Loucy (cell line): ENCODE measurements around the gene LMF1.

Source experiments
- CTCF ChIP-seq: fragments of 200-600 bp; sonication (generic); conservative IDR thresholded peaks from 2 replicates; pipeline ENCODE4 v1.5.1; 2014; ENCODE audit warnings: mild to moderate bottlenecking, antibody characterized with exemption, low read length
- EZH2phosphoT487 ChIP-seq: fragments of 200-600 bp; IDR thresholded peaks from 2 replicates; pipeline ENCODE4 v1.6.1; 2018; ENCODE audit warnings: antibody characterized with exemption, mild to moderate bottlenecking, moderate library complexity, borderline replicate concordance

GRCh38 chr16:817001-817906 is 153.5 kb downstream of the LMF1 start:
- TF ChIP-seq CTCF (no peak), EZH2phosphoT487 (no peak)
